ENCODE data around the gene TMEM238. TPM values are rescaled to one million over a fixed set of nuclear protein-coding genes. Genes with fewer than 3 reads are reported as not detected.

The TMEM238 gene
- total RNA-seq, 1 donor from 2014 or later = 0.40 TPM

- no peak for TF ChIP-seq CTCF (conservative IDR thresholded peaks at IDR 0.05)
- Mint-ChIP-seq H3K27ac (ENCODE audit: unreplicated experiment) (no peak overlapping the region), H3K9me3 (no peaks in the 10 kb centered on the region), H3K4me3 (no peak overlapping the region), H3K4me1 (peaks cover 17% of the 10 kb centered on the region), H3K36me3 (ENCODE audit: low read depth) (no peaks in the 10 kb centered on the region), H3K27me3 (ENCODE audit: low read depth) (peaks cover 43% of the 10 kb centered on the region)
- no peak for DNase-seq (ENCODE audit: low read depth, low spot score)
These were observed 17.3 kb downstream of the TMEM238 start for GRCh38 chr19:55366790-55367189.

GRCh38 chr19:55365964-55366363, 18.1 kb downstream of the TMEM238 start:
- no peak for DNase-seq (ENCODE audit: low read depth, low spot score)
- Mint-ChIP-seq H3K27me3 (ENCODE audit: low read depth) (peaks cover 35% of the 10 kb centered on the region), H3K4me3 (no peak overlapping the region), H3K9me3 (no peaks in the 10 kb centered on the region), H3K36me3 (ENCODE audit: low read depth) (no peaks in the 10 kb centered on the region), H3K4me1 (peaks cover 15% of the 10 kb centered on the region), H3K27ac (ENCODE audit: unreplicated experiment) (no peak overlapping the region)
- no peak for TF ChIP-seq CTCF (conservative IDR thresholded peaks at IDR 0.05)

- Mint-ChIP-seq H3K4me1 (peaks cover 10% of the 10 kb centered on the region), H3K9me3 (no peaks in the 10 kb centered on the region), H3K27ac (ENCODE audit: unreplicated experiment) (no peak overlapping the region), H3K27me3 (ENCODE audit: low read depth) (peaks cover 28% of the 10 kb centered on the region), H3K4me3 (no peak overlapping the region), H3K36me3 (ENCODE audit: low read depth) (no peaks in the 10 kb centered on the region)
- no peak for DNase-seq (ENCODE audit: low read depth, low spot score)
- no peak for TF ChIP-seq CTCF (conservative IDR thresholded peaks at IDR 0.05)
These were observed 18.8 kb downstream of the TMEM238 start for GRCh38 chr19:55365245-55365644.

GRCh38 chr19:55362990-55363716, 20.9 kb downstream of the TMEM238 start, which contains the start of gene GARIN5B:
Gene GARIN5B, minus strand, starts transcription at chr19:55363260. Its CDS starts 194 bp downstream, at chr19:55363066.
- Mint-ChIP-seq H3K27ac (ENCODE audit: unreplicated experiment) (no peak within 1 kb of the TSS), H3K4me1 (peaks cover 5% of the 10 kb centered on the region), H3K27me3 (ENCODE audit: low read depth) (peaks cover 18% of the 10 kb centered on the region), H3K4me3 (no peak within 1 kb of the TSS), H3K9me3 (no peaks in the 10 kb centered on the region), H3K36me3 (ENCODE audit: low read depth) (no peaks in the 10 kb centered on the region)
- TF ChIP-seq CTCF (conservative IDR thresholded peaks at IDR 0.05) = no peak
- no peak for DNase-seq (ENCODE audit: low read depth, low spot score)

GRCh38 chr19:55362174-55362989, 21.7 kb downstream of the TMEM238 start:
- DNase-seq (ENCODE audit: low read depth, low spot score) = no peak
- H3K27ac Mint-ChIP-seq (ENCODE audit: unreplicated experiment) = no peak overlapping the region
- H3K27me3 Mint-ChIP-seq (ENCODE audit: low read depth) = peaks cover 21% of the 10 kb centered on the region
- no peaks in the 10 kb centered on the region for H3K36me3 Mint-ChIP-seq (ENCODE audit: low read depth)
- H3K4me1 Mint-ChIP-seq = peaks cover 5% of the 10 kb centered on the region
- H3K9me3 Mint-ChIP-seq = no peaks in the 10 kb centered on the region
- H3K4me3 Mint-ChIP-seq = no peak overlapping the region
- TF ChIP-seq CTCF (conservative IDR thresholded peaks at IDR 0.05) = no peak
